GM10266 (cell line): ENCODE measurements around the gene PARK7.

Experiments
- DNase-seq: peaks from one replicate; pipeline ENCODE4 v3.0.0; 2012; ENCODE audit errors: extremely low spot score
- TF ChIP-seq, protein P1 (sequence below): IDR thresholded peaks from 2 replicates; pipeline ENCODE4 v1.5.1; 2012; ENCODE audit warnings: mild to moderate bottlenecking, low read depth; ENCODE audit not compliant: control insufficient read depth, insufficient read depth; ENCODE audit errors: missing control alignments

PARK7 gene

DNA sequence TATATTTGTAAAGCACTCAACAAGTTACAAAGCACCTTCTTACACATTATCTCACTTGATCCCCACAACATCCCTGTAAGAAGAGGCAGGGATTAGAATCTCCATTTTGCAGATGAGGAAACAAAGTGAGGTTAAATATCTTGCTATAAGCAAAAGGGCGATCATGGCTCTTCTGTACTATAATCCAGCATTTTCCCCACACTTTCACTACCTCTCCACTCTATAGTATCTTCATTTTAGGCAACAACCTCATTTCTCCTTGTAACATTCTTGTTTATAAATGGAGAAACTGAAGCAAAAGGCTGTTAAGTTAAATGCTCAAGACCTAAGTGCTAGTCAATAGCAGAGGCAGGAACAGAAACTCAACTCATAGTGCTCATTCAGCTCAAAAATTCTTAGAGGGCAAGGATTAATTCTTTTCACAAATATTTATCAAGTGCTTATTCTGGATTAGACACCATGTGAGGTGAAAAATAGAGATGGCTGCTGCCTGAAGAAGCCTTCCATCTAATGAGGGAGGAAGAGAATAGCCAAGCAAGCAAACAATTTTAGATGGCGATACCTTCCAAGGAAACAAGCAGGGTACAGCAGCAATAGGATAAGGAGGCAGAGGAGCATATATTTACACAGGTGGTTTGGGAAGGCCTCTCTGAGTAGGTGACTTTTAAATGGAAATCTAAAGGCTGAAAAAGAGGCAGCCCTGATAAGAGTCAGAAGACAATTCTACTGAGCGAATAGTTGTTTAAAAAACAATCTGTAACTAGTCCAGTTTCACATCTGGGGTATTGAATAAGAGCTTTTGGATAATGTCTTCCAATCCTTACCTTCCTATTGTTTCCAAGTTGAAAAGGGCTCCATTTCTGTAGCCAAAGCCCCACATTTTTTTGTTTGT, 61.1 kb downstream of the PARK7 start:
- TF ChIP-seq, protein P1, sequence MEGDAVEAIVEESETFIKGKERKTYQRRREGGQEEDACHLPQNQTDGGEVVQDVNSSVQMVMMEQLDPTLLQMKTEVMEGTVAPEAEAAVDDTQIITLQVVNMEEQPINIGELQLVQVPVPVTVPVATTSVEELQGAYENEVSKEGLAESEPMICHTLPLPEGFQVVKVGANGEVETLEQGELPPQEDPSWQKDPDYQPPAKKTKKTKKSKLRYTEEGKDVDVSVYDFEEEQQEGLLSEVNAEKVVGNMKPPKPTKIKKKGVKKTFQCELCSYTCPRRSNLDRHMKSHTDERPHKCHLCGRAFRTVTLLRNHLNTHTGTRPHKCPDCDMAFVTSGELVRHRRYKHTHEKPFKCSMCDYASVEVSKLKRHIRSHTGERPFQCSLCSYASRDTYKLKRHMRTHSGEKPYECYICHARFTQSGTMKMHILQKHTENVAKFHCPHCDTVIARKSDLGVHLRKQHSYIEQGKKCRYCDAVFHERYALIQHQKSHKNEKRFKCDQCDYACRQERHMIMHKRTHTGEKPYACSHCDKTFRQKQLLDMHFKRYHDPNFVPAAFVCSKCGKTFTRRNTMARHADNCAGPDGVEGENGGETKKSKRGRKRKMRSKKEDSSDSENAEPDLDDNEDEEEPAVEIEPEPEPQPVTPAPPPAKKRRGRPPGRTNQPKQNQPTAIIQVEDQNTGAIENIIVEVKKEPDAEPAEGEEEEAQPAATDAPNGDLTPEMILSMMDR: no peak
- DNase-seq: no peak

DNA sequence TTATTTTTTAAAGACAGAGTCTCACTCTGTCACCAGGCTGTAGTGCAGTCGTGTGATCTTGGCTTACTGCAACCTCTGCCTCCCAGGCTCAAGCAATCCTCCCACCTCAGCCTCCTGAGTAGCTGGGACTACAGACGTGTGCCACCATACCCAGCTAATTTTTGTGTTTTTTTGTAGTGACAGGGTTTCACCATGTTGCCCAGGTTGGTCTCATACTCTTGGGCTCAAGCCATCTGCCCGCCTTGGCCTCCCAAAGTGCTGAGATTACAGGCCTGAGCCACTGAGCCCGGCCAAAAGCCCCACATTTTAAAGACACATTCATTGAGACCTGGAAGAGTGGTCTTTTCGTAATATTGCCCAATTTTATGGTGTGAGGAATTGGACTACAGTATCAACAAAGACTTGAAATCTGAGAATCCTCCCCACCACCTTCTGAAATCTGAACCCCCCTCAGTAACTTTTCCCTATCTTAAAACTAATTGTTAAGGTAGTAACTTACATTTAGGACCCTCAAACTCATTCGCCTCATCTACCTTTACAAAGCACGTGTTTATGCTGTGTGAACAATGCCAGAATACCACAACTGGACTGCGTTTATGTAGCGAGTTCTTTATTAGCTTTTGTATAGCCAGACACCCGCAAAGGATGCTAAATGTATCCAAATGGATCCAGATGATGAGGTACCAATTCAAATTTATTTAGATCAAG, 61.9 kb downstream of the PARK7 start:
- DNase-seq: no peak

DNA sequence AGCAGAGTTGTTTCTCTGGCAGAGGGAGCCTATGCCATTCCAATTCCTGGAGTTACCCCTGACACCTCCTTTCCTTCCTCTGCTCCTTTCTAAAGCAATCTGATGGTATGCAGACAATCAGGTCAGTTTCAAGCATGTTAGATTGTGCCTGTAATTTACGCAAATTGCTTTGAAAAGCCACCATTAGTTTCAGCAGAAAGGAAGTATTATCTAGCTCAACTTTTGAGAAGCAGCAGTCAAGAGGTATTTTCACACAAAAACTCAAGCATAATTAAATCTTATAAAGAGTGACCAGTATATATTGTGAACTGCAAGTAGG, 62.4 kb downstream of the PARK7 start:
- TF ChIP-seq, protein P1: no peak
- no peak for DNase-seq

More for the DNA sequence above, 61.9 kb downstream of the PARK7 start:
- TF ChIP-seq, protein P1: no peak

DNA sequence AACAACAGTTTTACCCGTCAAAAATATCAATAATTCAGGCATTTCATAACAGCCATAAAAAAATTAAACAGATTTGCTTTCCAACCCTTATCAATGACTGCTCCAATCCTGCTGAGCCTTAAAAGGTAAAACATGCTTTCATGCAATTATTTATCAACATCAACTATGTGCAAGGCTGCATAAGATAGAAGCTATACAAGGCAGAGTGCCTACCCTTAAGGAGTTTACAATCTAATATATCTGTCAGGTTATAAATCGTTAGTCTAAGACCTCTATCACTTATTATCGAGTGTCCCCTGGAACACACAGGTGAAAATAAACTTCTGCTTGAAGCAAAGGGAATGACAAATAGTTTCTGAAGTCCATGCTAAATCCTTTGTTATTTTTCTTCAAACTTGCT, 62.8 kb downstream of the PARK7 start:
- no peak for DNase-seq
- TF ChIP-seq, protein P1: no peak

DNA sequence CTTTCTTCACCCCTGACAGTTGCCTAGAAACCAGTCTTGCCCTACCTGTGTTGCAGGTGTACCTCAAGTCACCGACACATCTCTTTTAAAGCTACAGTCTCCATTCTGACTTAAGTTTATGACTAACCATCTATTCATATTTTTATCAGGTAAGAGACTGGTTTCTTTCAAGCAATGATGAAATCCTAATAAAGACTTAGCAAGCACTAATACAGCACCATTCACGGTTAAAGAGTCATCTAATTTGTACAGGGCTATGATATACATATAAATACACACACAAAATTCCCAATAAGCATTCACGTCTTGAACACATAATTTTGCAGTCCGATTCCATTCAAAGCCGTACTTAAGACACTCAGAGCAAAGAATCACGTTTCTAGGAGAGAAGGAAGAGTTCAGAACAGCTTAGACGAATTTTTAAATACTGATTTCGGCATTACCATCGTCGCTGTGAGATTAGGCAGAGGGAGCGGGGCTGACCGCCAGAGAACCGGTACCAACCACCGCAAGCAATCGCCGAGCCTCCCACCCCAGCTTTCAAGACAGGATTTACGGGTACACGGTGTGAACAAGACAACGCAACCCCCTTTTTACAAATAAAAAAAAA, 63.7 kb downstream of the PARK7 start:
- DNase-seq: no peak
- TF ChIP-seq, protein P1: no peak

DNA sequence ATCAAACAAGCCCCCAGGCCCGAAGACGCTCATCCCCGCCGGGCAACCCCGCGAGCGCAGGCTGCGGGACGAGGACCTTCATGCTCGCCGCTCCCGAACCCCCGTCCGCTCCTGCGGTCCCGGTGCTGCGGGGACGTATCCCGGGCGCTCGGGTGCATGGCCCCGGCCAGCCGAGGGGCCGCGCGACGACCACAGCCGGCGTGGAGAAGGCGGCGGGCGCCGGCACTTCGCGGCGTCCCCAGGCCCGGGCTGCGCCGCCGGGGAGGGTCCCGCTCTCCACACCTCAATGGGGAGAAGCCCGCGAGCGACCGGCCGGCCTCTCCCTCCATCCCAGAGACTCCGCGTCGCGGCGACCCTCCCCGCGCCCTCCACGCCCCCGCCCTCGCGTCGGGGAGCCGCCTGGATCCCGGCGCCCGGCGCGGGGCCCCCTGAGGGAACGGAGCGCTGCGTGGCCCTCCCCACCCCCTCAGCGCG, 64.2 kb downstream of the PARK7 start:
- DNase-seq: no peak
- TF ChIP-seq, protein P1: no peak
